Measurements from ENCODE around the gene CNTN4.

DNA sequence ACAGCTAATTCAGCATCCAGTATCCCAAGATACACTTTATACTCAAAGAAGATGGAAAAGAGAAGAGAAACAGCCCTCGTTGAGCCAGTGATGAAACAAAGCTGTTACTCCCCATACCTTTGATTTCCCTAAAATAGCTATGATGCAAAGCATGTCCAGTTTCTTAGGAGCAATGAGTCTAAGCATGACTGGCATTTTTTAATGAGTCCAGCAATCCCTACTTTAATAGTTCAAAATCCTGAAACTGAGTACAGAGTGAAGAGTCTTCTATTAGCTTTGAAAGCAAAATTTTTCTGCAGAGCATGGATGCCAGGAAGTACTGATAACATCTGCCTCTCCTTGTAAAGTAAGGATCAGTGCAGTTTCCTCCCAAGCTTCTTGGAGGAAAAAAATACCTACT is 708.8 kb downstream of the CNTN4 start:
- TF ChIP-seq, protein P1, sequence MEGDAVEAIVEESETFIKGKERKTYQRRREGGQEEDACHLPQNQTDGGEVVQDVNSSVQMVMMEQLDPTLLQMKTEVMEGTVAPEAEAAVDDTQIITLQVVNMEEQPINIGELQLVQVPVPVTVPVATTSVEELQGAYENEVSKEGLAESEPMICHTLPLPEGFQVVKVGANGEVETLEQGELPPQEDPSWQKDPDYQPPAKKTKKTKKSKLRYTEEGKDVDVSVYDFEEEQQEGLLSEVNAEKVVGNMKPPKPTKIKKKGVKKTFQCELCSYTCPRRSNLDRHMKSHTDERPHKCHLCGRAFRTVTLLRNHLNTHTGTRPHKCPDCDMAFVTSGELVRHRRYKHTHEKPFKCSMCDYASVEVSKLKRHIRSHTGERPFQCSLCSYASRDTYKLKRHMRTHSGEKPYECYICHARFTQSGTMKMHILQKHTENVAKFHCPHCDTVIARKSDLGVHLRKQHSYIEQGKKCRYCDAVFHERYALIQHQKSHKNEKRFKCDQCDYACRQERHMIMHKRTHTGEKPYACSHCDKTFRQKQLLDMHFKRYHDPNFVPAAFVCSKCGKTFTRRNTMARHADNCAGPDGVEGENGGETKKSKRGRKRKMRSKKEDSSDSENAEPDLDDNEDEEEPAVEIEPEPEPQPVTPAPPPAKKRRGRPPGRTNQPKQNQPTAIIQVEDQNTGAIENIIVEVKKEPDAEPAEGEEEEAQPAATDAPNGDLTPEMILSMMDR (IDR thresholded peaks at IDR 0.05), result no peak
- no peak for TF ChIP-seq POLR2A (IDR thresholded peaks at IDR 0.05)
